CD8-positive, alpha-beta memory T cell (primary cell): Measurements from ENCODE around the gene ATP2B2. TPM values are rescaled to one million over a fixed set of nuclear protein-coding genes. Genes with fewer than 3 reads are reported as not detected.

Source experiments
- CTCF ChIA-PET: fragments of 350-600 bp; sonication (Branson Sonifier 250); formaldehyde crosslinking; loops from one replicate; lab custom pipeline; 2021; ENCODE audit warnings: antibody characterized with exemption; lab: Charles Lee
- POLR2A ChIA-PET: fragments of 350-600 bp; sonication (Branson Sonifier 250); formaldehyde crosslinking; loops from one replicate; lab custom pipeline; 2021; ENCODE audit warnings: antibody characterized with exemption; lab: Charles Lee
- DNase-seq, 5 donors: peaks; one replicate each; pipeline versions ENCODE4 v3.0.0 to v3.0.0-alpha.2; 2020 to 2022; ENCODE audit warnings: mixed read lengths in 1 of 5
- H3K27ac ChIP-seq: one replicate; pipeline ENCODE4 v1.7.0; 2013; ENCODE audit warnings: low read depth, mild to moderate bottlenecking, low read length, moderate library complexity
- H3K27me3 ChIP-seq: 2 replicates; pipeline ENCODE4 v1.7.0; 2013; ENCODE audit warnings: low read length, mild to moderate bottlenecking; ENCODE audit not compliant: insufficient read depth, poor library complexity, severe bottlenecking
- H3K36me3 ChIP-seq: 2 replicates; pipeline ENCODE4 v1.7.0; 2013; ENCODE audit warnings: mild to moderate bottlenecking, low read length, moderate library complexity; ENCODE audit not compliant: insufficient read depth
- H3K4me1 ChIP-seq: 2 replicates; pipeline ENCODE4 v1.7.0; 2013; ENCODE audit warnings: mild to moderate bottlenecking, low read length, moderate library complexity; ENCODE audit not compliant: insufficient read depth
- H3K4me3 ChIP-seq: 2 replicates; pipeline ENCODE4 v1.7.0; 2013; ENCODE audit warnings: mild to moderate bottlenecking, low read length
- H3K9me3 ChIP-seq: 2 replicates; pipeline ENCODE4 v1.7.0; 2013; ENCODE audit warnings: mild to moderate bottlenecking, low read length
- H3K27ac Mint-ChIP-seq, 8 donors: one replicate each; pipeline ENCODE4 v1.8.0; 2020 to 2021; ENCODE audit warnings: mixed read lengths in 8 of 8, mild to moderate bottlenecking in 6 of 8, inconsistent platforms in 3 of 8, moderate library complexity in 3 of 8
- H3K27me3 Mint-ChIP-seq, 2 donors: one replicate each; pipeline ENCODE4 v1.8.0; 2020 to 2021; ENCODE audit warnings: mixed read lengths in 2 of 2, mild to moderate bottlenecking in 1 of 2, moderate library complexity in 1 of 2
- H3K36me3 Mint-ChIP-seq, 3 donors: one replicate each; pipeline ENCODE4 v1.8.0; 2020 to 2021; ENCODE audit warnings: mixed read lengths in 3 of 3, inconsistent platforms in 1 of 3, mild to moderate bottlenecking in 1 of 3
- H3K4me1 Mint-ChIP-seq, 3 donors: one replicate each; pipeline ENCODE4 v1.8.0; 2020 to 2021; ENCODE audit warnings: mixed read lengths in 3 of 3, inconsistent platforms in 1 of 3, mild to moderate bottlenecking in 1 of 3
- H3K4me3 Mint-ChIP-seq, 7 donors: one replicate each; pipeline ENCODE4 v1.8.0; 2020 to 2021; ENCODE audit warnings: mixed read lengths in 7 of 7, mild to moderate bottlenecking in 6 of 7, moderate library complexity in 4 of 7, inconsistent platforms in 2 of 7
- H3K9me3 Mint-ChIP-seq, 5 donors: one replicate each; pipeline ENCODE4 v1.8.0; 2020 to 2022; ENCODE audit warnings: mixed read lengths in 5 of 5, mild to moderate bottlenecking in 3 of 5, moderate library complexity in 2 of 5, inconsistent platforms in 1 of 5
- polyA plus RNA-seq: library from polyadenylated mRNA; unstranded; fragments of 300-500 nt; fragmentation: Illumina TruSeq; gene quantifications from one replicate; pipeline ENCODE4 v1.2.3, GENCODE V29; 2021
- total RNA-seq, 2 experiments: library from RNA; stranded (reverse); gene quantifications; one replicate each; pipeline ENCODE4 v1.2.3, GENCODE V29; 2021

ATP2B2 gene
- total and polyA plus RNA-seq, 3 experiments from 2014 or later = not detected

- no peak for DNase-seq
- Mint-ChIP-seq H3K9me3 (no peaks in the 10 kb centered on the region), H3K27me3 (peaks cover 14 to 32% of the 10 kb centered on the region in 2 donors)
Measured at GRCh38 chr3:10508619-10509260, 3.4 kb upstream of the ATP2B2 start.

GRCh38 chr3:10508235-10508618 lies 2.8 kb upstream of the ATP2B2 start:
- Histone ChIP-seq H3K4me1 (no peaks in the 10 kb centered on the region), H3K4me3 (no peak overlapping the region), H3K27me3 (peaks cover 7% of the 10 kb centered on the region), H3K36me3 (no peaks in the 10 kb centered on the region), H3K27ac (no peak overlapping the region), H3K9me3 (no peaks in the 10 kb centered on the region)
- POLR2A ChIA-PET = no interaction called here
- DNase-seq = no peak
- peaks cover 18 to 34% of the 10 kb centered on the region in 2 donors for H3K27me3 Mint-ChIP-seq
- H3K27ac Mint-ChIP-seq = no peak overlapping the region
- no peaks in the 10 kb centered on the region for H3K36me3 Mint-ChIP-seq
- H3K4me3 Mint-ChIP-seq = no peak overlapping the region
- CTCF ChIA-PET = no interaction called here
- H3K9me3 Mint-ChIP-seq = no peaks in the 10 kb centered on the region
- peaks cover 0 to 6% (median 0%) of the 10 kb centered on the region in 3 donors for H3K4me1 Mint-ChIP-seq

More at GRCh38 chr3:10508619-10509260, 3.4 kb upstream of the ATP2B2 start:
- Mint-ChIP-seq H3K4me3 (no peak overlapping the region), H3K36me3 (no peaks in the 10 kb centered on the region), H3K4me1 (peaks cover 0 to 6% (median 0%) of the 10 kb centered on the region in 3 donors), H3K27ac (peak overlapping the region in 2 of 8 donors; percentile 1 to 14)
- H3K9me3 ChIP-seq = no peaks in the 10 kb centered on the region
- no peak overlapping the region for H3K4me3 ChIP-seq
- CTCF ChIA-PET = no interaction called here
- peaks cover 7% of the 10 kb centered on the region for H3K27me3 ChIP-seq
- POLR2A ChIA-PET = no interaction called here
- H3K4me1 ChIP-seq = no peaks in the 10 kb centered on the region
- H3K36me3 ChIP-seq = no peaks in the 10 kb centered on the region
- H3K27ac ChIP-seq = no peak overlapping the region

DNA sequence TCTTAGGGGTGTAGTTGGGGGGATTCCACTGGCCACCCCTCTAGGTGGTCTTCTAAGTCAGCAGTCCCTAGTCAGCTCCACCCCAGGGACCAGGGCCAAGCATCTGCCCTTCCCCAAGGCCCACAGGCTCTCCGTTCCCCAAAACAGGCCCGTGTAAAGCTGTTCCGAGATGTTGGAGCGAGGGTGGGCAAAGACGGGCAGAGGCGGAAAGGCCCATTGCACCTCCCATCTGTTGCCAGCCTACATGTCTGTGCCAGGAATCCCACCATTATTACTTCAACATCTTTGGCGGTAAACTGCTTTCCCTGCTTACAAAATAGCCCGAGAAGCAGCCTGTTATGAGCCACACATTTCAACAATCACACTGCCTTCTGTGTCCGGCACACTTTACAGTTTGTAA lies 1.9 kb upstream of the ATP2B2 start:
- Mint-ChIP-seq H3K36me3 (no peaks in the 10 kb centered on the region), H3K9me3 (no peaks in the 10 kb centered on the region), H3K27me3 (peaks cover 18 to 29% of the 10 kb centered on the region in 2 donors), H3K4me1 (peaks cover 0 to 6% (median 0%) of the 10 kb centered on the region in 3 donors), H3K4me3 (peak overlapping the region in 1 of 7 donors; percentile 32), H3K27ac (no peak overlapping the region)
- no peak for DNase-seq
- H3K9me3 ChIP-seq = no peaks in the 10 kb centered on the region
- no peak overlapping the region for H3K4me3 ChIP-seq
- no peaks in the 10 kb centered on the region for H3K36me3 ChIP-seq
- no peak overlapping the region for H3K27ac ChIP-seq
- peaks cover 7% of the 10 kb centered on the region for H3K27me3 ChIP-seq
- POLR2A ChIA-PET = no interaction called here
- CTCF ChIA-PET = no interaction called here
- no peaks in the 10 kb centered on the region for H3K4me1 ChIP-seq

DNA sequence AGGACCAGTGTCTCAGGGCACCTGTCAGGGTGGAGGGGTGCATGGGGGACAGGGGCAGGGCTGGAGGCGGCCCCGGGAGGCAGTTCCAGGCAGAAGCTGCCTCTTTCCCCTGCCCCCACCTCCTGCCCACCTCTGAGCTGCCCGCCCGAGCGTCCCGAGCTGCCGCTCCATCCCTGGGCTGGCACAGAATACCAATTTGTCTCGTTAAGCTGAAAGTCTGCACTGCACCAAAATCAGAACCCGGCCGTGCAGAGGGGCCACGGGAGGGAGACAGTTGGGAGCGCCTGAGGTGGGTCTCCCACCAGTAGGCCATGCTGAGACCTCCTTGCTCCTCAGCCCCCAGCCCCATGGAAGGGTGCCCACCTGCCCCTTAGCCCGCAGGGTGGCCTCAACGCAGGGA lies 1.3 kb upstream of the ATP2B2 start:
- Histone ChIP-seq H3K9me3 (no peaks in the 10 kb centered on the region), H3K4me3 (no peak overlapping the region), H3K4me1 (no peaks in the 10 kb centered on the region), H3K27ac (no peak overlapping the region), H3K36me3 (no peaks in the 10 kb centered on the region), H3K27me3 (peaks cover 7% of the 10 kb centered on the region)
- H3K4me1 Mint-ChIP-seq = peaks cover 0 to 6% (median 0%) of the 10 kb centered on the region in 3 donors
- ChIA-PET POLR2A (no interaction called here), CTCF (no interaction called here)
- DNase-seq = no peak
- H3K4me3 Mint-ChIP-seq = no peak overlapping the region
- peaks cover 18 to 29% of the 10 kb centered on the region in 2 donors for H3K27me3 Mint-ChIP-seq
- H3K36me3 Mint-ChIP-seq = no peaks in the 10 kb centered on the region
- H3K9me3 Mint-ChIP-seq = no peaks in the 10 kb centered on the region
- no peak overlapping the region for H3K27ac Mint-ChIP-seq

DNA sequence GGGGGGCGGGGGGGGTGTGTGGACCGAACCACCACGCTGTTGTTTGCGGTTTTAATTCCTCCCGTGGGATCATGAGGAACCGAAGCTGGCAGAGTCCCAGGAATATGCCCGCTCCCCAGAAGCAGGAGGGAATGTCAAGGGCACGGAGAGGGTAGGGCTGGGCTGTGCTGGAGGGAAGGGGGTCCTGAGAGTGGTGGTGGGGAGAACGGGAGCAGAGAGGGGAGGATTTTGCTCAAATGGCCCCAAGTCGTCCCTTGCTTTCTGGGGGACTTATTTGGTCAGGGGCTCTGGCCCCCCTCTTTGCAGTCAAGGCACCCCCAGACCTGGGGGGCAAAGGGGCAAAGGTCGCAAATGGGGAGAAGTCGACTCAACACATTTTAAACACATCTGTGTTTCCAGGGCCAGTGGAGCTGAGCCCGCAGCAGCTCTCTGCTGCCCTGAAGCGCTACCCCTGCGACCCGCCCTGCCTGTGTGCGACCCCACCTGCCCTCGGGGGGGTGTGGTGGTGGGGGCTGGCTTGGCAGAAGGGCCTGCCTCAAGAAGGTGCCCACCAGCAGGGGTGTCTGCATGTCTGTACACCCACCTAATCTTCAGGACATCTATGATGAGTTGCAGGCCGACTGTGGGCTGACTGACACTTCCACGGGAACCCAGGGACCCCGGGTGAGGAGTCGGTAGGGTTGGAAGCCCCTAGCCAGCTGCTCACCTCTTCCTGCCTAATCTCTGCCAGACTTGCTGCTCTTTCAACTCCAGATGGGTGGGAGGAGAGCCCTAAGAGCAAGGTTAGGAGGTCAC lies 602 bp upstream of the ATP2B2 start:
- Histone ChIP-seq H3K27me3 (peaks cover 7% of the 10 kb centered on the region), H3K4me3 (no peak overlapping the region), H3K9me3 (no peaks in the 10 kb centered on the region), H3K4me1 (no peaks in the 10 kb centered on the region), H3K36me3 (no peaks in the 10 kb centered on the region), H3K27ac (no peak overlapping the region)
- DNase-seq = no peak
- peaks cover 0 to 6% (median 0%) of the 10 kb centered on the region in 3 donors for H3K4me1 Mint-ChIP-seq
- no peaks in the 10 kb centered on the region for H3K9me3 Mint-ChIP-seq
- no peak overlapping the region for H3K27ac Mint-ChIP-seq
- H3K4me3 Mint-ChIP-seq = peak overlapping the region in 3 of 7 donors; percentile 43 to 53 (median 52)
- ChIA-PET POLR2A (no interaction called here), CTCF (no interaction called here)
- peaks cover 18 to 27% of the 10 kb centered on the region in 2 donors for H3K27me3 Mint-ChIP-seq
- H3K36me3 Mint-ChIP-seq = no peaks in the 10 kb centered on the region

GRCh38 chr3:10504171-10505049 lies 976 bp downstream of the ATP2B2 start:
- no peak overlapping the region for H3K27ac ChIP-seq
- no peaks in the 10 kb centered on the region for H3K4me1 ChIP-seq
- H3K36me3 ChIP-seq = no peaks in the 10 kb centered on the region
- Mint-ChIP-seq H3K4me3 (peak overlapping the region in 5 of 7 donors; percentile 54 to 74 (median 64)), H3K4me1 (peaks cover 0 to 6% (median 0%) of the 10 kb centered on the region in 3 donors), H3K9me3 (no peaks in the 10 kb centered on the region), H3K27me3 (peaks cover 16 to 24% of the 10 kb centered on the region in 2 donors), H3K27ac (no peak overlapping the region), H3K36me3 (no peaks in the 10 kb centered on the region)
- ChIA-PET POLR2A (no interaction called here), CTCF (no interaction called here)
- H3K9me3 ChIP-seq = no peaks in the 10 kb centered on the region
- DNase-seq = no peak
- H3K27me3 ChIP-seq = peaks cover 7% of the 10 kb centered on the region
- no peak overlapping the region for H3K4me3 ChIP-seq

GRCh38 chr3:10503217-10503796 lies 2.1 kb downstream of the ATP2B2 start:
- Mint-ChIP-seq H3K36me3 (no peaks in the 10 kb centered on the region), H3K27me3 (peaks cover 16 to 20% of the 10 kb centered on the region in 2 donors), H3K4me1 (peaks cover 0 to 6% (median 0%) of the 10 kb centered on the region in 3 donors), H3K27ac (no peak overlapping the region), H3K4me3 (no peak overlapping the region), H3K9me3 (no peaks in the 10 kb centered on the region)
- Histone ChIP-seq H3K9me3 (no peaks in the 10 kb centered on the region), H3K36me3 (no peaks in the 10 kb centered on the region), H3K4me1 (no peaks in the 10 kb centered on the region), H3K4me3 (no peak overlapping the region), H3K27me3 (peaks cover 7% of the 10 kb centered on the region), H3K27ac (no peak overlapping the region)
- ChIA-PET POLR2A (no interaction called here), CTCF (no interaction called here)
- DNase-seq = no peak
